DMS114 treated with DMSO at 0.1 percent for 48 hours (cell line): ENCODE data around the gene CFAP90.

ENCODE experiments used
- DNase-seq: peaks from one replicate; lab custom pipeline; 2025; ENCODE audit not compliant: unreplicated experiment; lab: John Stamatoyannopoulos, UW

The CFAP90 gene

GRCh38 chr5:7850395-7851239 is at the start of gene CFAP90:
CFAP90 (minus strand) TSS chr5:7851133; CDS start chr5:7851021, 112 bp downstream.
- peak; percentile 17 for DNase-seq

GRCh38 chr5:7897014-7897600 is 46.2 kb upstream of the CFAP90 start:
- peak; percentile 28 for DNase-seq

- no peak for DNase-seq
These were observed 43.9 kb upstream of the CFAP90 start for GRCh38 chr5:7894860-7895259.

- no peak for DNase-seq
These were observed 43.5 kb upstream of the CFAP90 start for GRCh38 chr5:7894439-7894838.

- no peak for DNase-seq
These were observed 38.0 kb upstream of the CFAP90 start for GRCh38 chr5:7888901-7889300.

- DNase-seq = peak; percentile 35
These were observed 36.0 kb upstream of the CFAP90 start for GRCh38 chr5:7886849-7887475.

GRCh38 chr5:7884491-7885267 is 33.7 kb upstream of the CFAP90 start:
- no peak for DNase-seq

- DNase-seq = no peak
These were observed 32.0 kb upstream of the CFAP90 start for GRCh38 chr5:7882926-7883325.

- no peak for DNase-seq
These were observed 30.9 kb upstream of the CFAP90 start for GRCh38 chr5:7881816-7882215.

GRCh38 chr5:7881091-7881490 is 30.2 kb upstream of the CFAP90 start:
- no peak for DNase-seq

- no peak for DNase-seq
These were observed 27.5 kb upstream of the CFAP90 start for GRCh38 chr5:7878381-7878873.

GRCh38 chr5:7877851-7878250 is 26.9 kb upstream of the CFAP90 start:
- no peak for DNase-seq

GRCh38 chr5:7876867-7877266 is 25.9 kb upstream of the CFAP90 start:
- DNase-seq = no peak

GRCh38 chr5:7875151-7875550 is 24.2 kb upstream of the CFAP90 start:
- no peak for DNase-seq

- DNase-seq = no peak
These were observed 23.7 kb upstream of the CFAP90 start for GRCh38 chr5:7874639-7875038.

- no peak for DNase-seq
These were observed 22.3 kb upstream of the CFAP90 start for GRCh38 chr5:7873216-7873615.

GRCh38 chr5:7872517-7873130 is 21.7 kb upstream of the CFAP90 start:
- DNase-seq = no peak

- no peak for DNase-seq
These were observed 20.7 kb upstream of the CFAP90 start for GRCh38 chr5:7871653-7872052.

- DNase-seq = no peak
These were observed 18.7 kb upstream of the CFAP90 start for GRCh38 chr5:7869474-7870136.

GRCh38 chr5:7868773-7869473 is 18.0 kb upstream of the CFAP90 start, which contains the start of the genes FASTKD3 and MTRR:
FASTKD3 (minus strand) TSS chr5:7869031; CDS start chr5:7868083, 948 bp downstream.
MTRR (plus strand) TSS chr5:7869148; CDS start chr5:7870795, 1,647 bp downstream.
- peak; percentile 88 for DNase-seq
